HepG2 (cell line): ENCODE results near the gene KIF26B.

Source experiments
- EZH2 ChIP-seq: conservative IDR thresholded peaks from 2 replicates; pipeline ENCODE4 v1.6.1; 2012; ENCODE audit warnings: mild to moderate bottlenecking, low read depth, low read length, moderate library complexity
- FOXJ3 ChIP-seq: sonication (generic); formaldehyde crosslinking; IDR thresholded peaks from 2 replicates; pipeline ENCODE4 v1.4.0; 2020; ENCODE audit warnings: missing genetic modification reagents, mild to moderate bottlenecking, borderline replicate concordance
- FOXO1 ChIP-seq: sonication (generic); formaldehyde crosslinking; IDR thresholded peaks from 2 replicates; pipeline ENCODE4 v1.4.0; 2020; ENCODE audit warnings: missing genetic modification reagents
- FOXO4 ChIP-seq: sonication (generic); formaldehyde crosslinking; conservative IDR thresholded peaks from 2 replicates; pipeline ENCODE4 v1.8.1; 2023; ENCODE audit warnings: missing genetic modification reagents
- KDM5A ChIP-seq: fragments of 200-600 bp; sonication (generic); IDR thresholded peaks from 2 replicates; pipeline ENCODE4 v1.7.0; 2018; ENCODE audit warnings: antibody characterized with exemption, mild to moderate bottlenecking, low read length, borderline replicate concordance
- NFE2L2 ChIP-seq: fragments of 150-350 bp; IDR thresholded peaks from 2 replicates; pipeline ENCODE4 v1.6.1; 2014; ENCODE audit warnings: low read length
- POLR2AphosphoS2 ChIP-seq: IDR thresholded peaks from 2 replicates; pipeline ENCODE4 v1.6.1; 2011; ENCODE audit warnings: low read depth, low read length, improper control_type of control experiment
- RAD51 ChIP-seq: fragments of 450-650 bp; IDR thresholded peaks from 2 replicates; pipeline ENCODE4 v1.6.1; 2016; ENCODE audit warnings: borderline replicate concordance
- REST ChIP-seq, 2 experiments: IDR thresholded peaks; 2 replicates each; pipeline ENCODE4 v1.6.1; 2011 to 2012; ENCODE audit warnings: low read length in 2 of 2, borderline replicate concordance in 1 of 2, low read depth in 1 of 2, mild to moderate bottlenecking in 1 of 2, moderate library complexity in 1 of 2
- TAF1 ChIP-seq: sonication (generic); formaldehyde crosslinking; IDR thresholded peaks from 2 replicates; pipeline ENCODE4 v1.4.0; 2020; ENCODE audit warnings: missing genetic modification reagents
- ZNF275 ChIP-seq: sonication (generic); formaldehyde crosslinking; IDR thresholded peaks from 2 replicates; pipeline ENCODE4 v1.8.0; 2022; ENCODE audit warnings: missing genetic modification reagents, mild to moderate bottlenecking, inconsistent platforms, borderline replicate concordance
- ZNF326 ChIP-seq: sonication (generic); formaldehyde crosslinking; IDR thresholded peaks from 2 replicates; pipeline ENCODE4 v1.4.0; 2020; ENCODE audit warnings: missing genetic modification reagents, borderline replicate concordance

DNA sequence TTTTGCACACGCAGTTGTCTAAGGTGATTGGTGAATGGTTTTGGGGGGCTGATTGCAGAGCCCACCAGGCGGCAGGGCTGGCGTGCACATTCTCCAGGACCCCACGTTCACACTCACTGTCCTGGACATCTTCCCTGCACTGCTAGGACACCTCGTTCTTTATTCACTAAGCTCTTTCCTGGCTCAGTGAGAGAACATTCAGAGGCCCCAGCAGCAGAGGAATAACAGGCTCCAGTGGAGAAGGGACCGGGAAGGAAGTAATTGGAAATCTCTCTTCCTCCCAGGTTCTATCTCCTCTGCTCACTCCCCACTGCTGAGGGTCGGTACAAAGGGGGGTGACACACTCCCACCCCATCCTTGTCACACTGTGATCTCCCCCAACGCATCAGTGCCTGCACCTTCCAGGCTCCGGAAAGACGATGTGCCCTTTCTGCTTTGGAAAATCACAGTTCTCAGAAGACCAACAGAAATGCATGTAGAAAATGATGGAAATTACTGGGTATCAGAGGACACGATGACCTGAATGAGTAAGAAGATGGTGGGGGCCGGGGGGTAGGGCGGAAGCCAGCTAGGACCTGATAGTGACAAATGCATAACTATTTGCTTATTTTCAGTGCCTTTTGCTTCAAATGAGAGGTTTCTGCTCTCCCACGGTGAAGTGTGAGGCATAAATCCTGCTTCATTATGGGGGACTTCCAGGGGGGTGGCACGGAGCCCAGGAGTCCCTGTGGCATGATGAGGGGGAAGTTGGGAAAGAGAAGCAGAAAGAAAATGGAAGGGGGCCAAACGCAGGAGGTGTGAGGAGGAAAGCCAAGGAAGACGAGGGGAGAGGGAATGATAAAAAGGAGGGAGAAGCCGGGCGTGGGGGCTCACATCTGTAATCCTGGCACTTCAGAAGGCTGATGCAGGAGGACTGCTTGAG is 25.2 kb upstream of the KIF26B start:
- TF ChIP-seq TAF1 (CRISPR knock-in tag) (no peak), RAD51 (no peak), ZNF275 (no peak), FOXO4 (CRISPR knock-in tag) (no peak), KDM5A (no peak), FOXJ3 (CRISPR knock-in tag) (no peak), NFE2L2 (no peak), FOXO1 (CRISPR knock-in tag) (no peak), REST (IDR thresholded peaks at IDR 0.05; ENCODE audit: borderline replicate concordance in 1 of 2, low read depth in 1 of 2, low read length in 2 of 2) (no peak), EZH2 (no peak), ZNF326 (no peak), POLR2AphosphoS2 (no peak)
